ENCODE results near the gene CR1.
"Not testable (repeated sequence)": the region's sequence is repeated elsewhere in the genome, so short reads cannot be mapped to it uniquely, and the experiment has no call there.

Gene CR1

DNA sequence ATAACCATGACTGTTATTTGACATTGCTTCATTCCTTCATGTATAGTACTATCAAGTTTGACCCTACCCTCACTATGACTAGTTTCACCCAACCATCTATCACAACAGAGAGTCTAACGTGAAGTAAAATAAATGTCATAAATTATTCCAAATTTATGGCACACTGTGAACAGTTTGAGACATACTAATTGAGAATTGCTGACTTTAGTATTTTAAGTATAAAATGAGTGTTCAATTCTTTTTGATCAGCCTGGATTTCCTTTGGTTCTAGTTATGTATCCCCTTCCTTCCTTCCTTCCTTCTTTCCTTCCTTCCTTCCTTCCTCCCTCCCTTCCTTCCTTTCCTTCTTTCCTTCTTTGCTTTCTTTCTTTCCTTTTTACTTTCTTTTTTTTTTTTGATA is 14.5 kb downstream of the CR1 start:
- DNase-seq = no peak

DNA sequence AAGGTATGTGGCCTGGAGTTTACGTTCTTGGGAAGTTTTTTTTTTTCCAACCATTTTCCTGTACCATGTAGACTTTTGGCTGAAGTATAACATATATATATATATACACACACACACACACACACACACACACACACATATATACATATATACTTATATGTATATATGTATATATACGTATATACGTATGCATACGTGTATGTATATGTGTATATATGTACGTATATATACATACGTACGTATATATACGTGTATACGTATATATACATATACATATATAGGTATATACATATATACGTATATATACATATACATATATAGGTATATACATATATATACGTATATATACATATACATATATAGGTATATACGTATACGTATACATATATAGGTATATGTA is 18.9 kb downstream of the CR1 start:
- no peak for DNase-seq

DNA sequence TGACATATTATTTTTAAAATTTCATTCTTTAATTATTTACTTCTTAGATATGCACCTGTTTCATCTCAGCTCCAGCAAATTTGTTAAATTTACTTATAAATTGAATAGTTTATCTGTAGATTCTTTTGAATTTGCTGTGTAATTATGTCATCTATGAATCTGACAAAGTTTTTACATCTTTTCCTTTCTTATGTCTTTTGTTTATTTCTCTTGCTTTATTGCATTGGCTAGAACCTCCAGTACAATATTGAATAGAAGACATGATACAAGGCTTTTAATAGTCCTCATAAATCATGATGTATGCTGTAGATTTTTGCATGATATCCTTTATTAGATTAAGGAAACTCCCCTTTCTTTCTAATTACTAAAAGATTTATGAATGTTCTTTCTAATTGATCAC is 20.8 kb downstream of the CR1 start:
- no peak for DNase-seq

DNA sequence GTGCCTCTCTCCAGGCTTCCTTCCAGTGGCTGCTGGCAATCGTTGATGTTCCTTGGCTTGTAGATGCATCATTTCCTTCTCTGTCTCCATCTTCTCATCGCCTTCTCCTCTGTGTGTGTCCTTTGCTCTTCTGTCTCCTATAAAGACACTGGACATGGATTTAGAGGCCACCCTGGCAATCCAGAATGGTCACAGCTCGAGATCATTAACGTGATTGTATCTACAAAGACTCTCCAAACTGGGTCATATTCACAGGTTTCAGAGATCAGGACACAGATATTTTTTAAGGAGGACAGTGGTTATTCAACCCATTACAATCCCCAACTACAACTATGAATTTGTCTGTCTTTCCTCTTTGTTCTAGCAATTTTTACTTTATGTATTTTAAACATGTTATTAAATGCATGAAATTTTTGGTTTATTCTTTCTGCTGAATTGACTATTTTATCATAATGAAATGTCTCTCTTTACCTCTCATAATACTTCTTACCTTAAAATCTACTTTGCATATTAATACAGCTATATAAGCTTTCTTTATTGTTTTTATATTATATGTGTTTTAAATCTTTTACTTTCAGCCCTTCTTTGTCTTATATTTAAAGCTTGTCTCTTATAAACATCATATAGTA is 22.8 kb downstream of the CR1 start:
- DNase-seq = no peak

DNA sequence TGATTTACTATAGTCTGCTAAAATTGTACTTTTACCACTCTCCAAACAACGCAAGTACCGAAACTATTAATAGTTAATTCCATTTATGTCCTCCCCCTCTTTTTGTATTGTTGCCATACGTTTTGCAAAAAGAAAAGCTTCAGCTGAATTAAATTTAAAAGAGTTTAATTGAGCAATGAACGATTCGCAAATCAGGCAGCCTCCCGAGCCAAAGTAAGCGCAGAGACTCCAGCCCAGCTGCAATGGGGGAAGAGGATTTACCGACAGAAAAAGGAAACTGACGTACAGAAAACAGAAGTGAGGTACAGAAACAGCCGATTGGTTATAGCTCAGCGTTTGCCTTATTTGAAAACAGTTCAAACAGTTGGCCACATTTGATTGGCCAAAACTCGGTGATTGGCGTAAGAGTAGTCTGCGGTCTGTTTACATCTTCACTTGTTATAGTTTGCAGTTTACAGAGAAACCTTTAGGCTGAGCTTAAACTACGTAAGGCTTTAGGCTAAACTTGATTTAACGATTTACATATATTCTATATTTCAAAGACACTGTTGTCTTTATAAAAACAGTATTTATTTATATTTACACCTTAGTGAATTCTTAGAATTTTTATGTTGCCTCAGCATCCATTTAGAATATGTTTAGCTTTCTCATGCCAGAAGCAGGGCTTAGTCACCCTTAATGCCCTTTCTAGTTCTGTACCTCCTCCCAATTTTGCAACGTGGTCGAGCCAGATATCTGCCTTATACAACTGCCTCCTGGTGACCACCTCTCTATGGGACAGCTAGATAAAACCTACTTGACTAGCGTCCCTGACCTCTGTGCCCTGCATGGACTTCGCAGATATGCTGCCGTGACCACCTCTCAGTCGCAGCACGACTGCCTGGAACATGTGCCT is 23.8 kb downstream of the CR1 start:
- no peak for DNase-seq

DNA sequence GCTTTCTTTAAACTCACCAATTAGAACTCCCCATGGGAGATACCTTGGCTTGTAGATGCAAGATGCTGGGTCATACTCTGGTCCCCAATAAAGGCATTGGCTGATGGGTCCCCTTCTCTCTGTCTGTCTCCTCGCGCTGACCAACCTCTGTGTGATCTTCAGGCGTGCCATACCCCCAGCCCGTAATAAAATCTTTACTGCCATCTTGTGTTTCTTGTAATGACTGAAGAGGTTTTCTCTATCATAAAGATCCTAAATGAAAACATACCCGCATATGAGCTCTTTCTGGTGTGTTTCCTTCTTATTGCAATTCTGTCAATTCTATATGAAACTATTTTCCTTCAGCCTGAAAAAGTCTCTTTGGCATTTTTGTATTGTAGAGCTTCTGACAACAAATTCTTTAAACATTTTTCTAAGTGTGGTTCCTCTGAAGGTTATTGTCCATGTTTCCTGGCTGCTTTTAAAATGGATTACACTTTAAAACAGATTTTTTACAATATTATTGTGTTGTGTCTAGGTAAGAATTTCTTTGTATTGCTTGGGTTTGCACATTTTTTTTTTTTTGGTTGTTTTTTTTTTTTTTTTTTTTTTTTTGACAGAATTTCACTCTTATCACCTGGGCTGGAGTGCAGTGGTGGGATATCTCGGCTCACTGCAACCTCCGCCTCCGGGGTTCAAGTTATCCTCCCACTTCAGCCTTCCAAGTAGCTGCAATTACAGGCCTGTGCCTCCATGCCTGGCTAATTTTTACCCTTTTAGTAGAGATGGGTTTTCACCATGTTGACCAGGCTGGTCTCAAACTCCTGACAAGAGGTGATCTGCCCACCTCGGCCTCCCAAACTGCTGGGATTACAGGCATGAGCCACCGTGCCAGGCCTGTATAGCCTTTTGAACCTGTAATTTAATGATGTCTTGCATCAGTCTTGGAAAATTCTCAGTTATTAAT is 24.7 kb downstream of the CR1 start:
- DNase-seq = not testable (repeated sequence)

DNA sequence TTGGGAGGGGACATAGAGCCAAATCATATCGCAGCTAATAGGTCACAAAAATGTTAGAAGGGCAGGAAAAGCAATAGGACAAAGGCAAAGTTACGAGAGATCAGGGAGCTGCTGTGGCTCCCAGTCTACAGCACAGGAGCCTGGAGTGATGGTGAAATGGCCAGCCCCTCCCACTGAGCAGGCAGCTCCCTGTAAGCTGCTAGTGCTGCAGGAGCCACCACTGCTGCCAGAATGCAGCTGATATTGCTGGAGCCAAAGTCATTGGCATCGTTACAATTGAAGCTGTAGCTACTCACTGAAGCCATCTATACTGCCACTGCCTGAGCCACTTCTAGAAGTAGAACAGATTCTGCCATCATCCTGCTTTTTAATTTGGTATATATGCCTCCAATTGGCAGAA is 29.3 kb downstream of the CR1 start:
- not testable (repeated sequence) for DNase-seq

DNA sequence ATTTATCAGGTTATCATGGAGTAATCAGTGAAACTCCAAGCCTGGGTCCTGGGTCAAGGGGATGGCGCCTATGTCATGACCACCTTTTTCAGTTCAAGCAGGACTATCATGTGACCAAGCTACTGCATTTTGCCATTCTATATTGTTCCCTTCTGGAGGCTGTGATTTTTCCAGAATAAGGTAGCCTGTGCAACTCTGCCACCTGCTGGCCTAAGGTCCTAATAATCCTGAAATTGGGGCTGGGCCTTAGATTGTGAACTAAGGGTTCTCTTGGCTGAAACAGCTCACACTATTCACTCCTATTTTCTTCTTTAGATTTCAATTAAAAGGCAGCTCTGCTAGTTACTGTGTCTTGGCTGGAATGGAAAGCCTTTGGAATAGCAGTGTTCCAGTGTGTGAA is 32.4 kb downstream of the CR1 start:
- not testable (repeated sequence) for DNase-seq

DNA sequence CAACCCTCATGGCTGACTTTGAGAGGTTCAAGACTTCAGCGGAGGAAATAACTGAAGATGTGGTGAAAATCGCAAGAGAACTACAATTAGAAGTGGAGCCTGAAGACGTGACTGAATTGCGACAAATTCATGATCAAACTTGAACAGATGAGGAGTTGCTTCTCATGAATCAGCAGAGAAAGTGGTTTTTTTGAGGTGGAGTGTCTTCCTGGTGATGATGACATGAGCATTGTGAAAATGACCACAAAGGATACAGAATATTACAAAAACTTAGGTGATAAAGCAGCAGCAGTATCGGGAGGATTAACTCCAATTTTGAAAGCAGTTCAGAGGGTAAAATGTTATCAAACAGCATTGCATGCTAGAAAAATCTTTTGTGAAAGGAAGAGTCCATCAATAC is 40.3 kb downstream of the CR1 start:
- not testable (repeated sequence) for DNase-seq

DNA sequence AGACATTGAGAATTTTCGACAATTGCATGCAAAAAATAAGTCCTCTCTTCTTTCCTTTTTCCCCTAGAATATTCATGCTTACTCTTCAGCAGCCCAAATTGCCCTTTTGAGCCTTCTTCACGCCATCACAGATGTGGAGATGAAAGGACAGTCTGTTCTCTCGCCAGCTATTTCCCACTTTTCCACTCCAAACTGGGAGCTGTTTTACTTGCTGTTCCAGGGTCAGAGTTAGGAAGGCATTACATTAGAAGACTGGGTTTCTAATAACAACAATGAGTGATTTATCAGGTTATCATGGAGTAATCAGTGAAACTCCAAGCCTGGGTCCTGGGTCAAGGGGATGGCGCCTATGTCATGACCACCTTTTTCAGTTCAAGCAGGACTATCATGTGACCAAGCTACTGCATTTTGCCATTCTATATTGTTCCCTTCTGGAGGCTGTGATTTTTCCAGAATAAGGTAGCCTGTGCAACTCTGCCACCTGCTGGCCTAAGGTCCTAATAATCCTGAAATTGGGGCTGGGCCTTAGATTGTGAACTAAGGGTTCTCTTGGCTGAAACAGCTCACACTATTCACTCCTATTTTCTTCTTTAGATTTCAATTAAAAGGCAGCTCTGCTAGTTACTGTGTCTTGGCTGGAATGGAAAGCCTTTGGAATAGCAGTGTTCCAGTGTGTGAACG is 50.9 kb downstream of the CR1 start:
- DNase-seq = not testable (repeated sequence)

DNA sequence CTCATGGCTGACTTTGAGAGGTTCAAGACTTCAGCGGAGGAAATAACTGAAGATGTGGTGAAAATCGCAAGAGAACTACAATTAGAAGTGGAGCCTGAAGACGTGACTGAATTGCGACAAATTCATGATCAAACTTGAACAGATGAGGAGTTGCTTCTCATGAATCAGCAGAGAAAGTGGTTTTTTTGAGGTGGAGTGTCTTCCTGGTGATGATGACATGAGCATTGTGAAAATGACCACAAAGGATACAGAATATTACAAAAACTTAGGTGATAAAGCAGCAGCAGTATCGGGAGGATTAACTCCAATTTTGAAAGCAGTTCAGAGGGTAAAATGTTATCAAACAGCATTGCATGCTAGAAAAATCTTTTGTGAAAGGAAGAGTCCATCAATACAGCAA is 58.9 kb downstream of the CR1 start:
- not testable (repeated sequence) for DNase-seq

DNA sequence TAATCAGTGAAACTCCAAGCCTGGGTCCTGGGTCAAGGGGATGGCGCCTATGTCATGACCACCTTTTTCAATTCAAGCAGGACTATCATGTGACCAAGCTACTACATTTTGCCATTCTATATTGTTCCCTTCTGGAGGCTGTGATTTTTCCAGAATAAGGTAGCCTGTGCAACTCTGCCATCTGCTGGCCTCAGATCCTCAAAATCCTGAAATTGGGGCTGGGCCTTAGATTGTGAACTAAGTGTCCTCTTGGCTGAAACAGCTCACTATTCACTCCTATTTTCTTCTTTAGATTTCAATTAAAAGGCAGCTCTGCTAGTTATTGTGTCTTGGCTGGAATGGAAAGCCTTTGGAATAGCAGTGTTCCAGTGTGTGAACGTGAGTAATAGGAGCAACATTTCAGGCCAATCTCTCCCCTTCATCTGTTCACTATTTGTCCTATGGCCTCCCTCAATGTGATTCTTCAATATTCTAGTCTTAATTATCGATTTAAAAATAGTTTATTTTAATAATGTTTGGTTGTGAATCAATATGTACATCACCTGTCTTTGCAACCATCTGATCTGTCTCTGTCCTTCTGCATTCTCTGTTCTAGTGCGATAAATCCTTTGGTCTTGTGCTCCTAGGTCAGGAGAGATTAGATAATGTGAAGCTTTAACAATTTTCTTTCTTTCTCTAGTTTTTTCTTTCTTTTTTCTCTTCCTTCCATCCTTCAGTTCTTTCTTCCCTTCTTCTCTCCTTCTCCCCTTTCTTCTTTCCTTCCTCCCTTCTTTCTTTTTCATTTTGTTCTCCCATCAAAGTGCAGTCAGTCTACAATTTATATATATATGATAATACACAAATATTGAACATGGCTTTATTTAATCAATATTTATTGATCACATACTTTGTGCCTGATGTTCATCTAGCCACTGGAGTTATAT is 69.8 kb downstream of the CR1 start:
- DNase-seq = peak in 1 of 2 experiments; percentile 35

DNA sequence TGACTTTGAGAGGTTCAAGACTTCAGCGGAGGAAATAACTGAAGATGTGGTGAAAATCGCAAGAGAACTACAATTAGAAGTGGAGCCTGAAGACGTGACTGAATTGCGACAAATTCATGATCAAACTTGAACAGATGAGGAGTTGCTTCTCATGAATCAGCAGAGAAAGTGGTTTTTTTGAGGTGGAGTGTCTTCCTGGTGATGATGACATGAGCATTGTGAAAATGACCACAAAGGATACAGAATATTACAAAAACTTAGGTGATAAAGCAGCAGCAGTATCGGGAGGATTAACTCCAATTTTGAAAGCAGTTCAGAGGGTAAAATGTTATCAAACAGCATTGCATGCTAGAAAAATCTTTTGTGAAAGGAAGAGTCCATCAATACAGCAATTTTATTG is 76.0 kb downstream of the CR1 start:
- not testable (repeated sequence) for DNase-seq

DNA sequence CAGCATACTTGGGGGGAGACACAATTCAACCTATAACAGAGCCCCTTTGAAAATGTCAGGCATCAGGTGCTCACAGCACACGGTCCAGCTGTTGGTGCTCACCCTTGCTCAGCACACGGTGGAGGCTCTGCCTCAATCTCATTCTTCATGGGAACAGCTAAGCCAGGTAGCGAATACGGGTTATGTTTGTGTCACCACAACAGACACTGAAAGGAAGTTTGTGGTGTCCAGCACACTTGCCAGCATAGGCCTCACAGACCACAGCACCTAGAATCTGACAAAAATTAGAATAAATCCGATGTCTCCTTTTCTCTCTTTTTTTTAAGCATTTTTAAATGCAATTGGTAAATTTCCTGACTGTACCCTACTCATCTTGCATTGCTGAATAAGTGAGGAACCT is 77.1 kb downstream of the CR1 start:
- not testable (repeated sequence) for DNase-seq

DNA sequence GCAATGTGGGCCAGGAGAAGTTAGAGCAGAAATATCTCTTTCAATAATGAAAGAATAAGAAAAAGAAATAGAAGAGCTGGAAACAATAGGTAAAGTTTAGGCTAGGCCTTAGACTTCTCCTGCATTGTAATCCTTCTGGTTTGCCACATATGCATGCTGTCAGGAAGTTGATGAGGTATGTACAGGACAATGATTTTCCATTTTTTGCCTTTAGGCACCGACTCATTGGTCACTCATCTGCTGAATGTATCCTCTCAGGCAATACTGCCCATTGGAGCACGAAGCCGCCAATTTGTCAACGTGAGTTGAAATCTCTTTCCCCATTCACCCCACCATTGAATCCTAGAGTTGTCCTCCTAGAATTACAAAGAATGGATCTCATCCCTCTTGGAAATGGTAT is 79.4 kb downstream of the CR1 start:
- not testable (repeated sequence) for DNase-seq

DNA sequence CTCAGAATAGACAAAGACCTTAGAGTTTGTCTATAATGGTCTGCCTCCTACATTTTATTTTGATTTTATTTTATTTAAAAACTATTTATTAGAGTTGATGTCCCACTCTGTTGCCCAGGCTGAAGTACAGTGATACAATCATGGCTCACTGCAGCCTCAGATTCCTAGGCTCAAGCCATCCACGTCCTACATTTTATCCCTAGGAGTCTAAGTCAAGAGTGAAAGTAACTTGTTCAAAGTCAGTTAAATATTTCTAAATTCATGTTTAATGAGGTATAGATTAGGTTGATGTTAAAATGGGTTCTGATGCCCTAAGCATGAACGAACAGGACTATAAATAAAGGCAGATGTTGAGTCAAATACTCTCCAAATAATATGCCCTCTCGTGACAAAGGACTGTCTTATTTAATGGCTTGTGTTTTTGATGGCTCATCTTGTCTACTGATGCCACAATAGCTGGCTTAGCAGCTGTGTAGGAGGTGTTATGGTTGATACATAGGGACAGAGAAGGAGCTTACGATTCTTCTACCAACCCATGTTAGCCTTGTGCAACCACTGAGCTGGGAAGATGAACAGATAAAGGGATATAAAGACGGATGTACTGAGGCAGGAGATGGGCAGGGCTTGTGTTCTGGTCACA is 83.0 kb downstream of the CR1 start:
- no peak for DNase-seq

DNA sequence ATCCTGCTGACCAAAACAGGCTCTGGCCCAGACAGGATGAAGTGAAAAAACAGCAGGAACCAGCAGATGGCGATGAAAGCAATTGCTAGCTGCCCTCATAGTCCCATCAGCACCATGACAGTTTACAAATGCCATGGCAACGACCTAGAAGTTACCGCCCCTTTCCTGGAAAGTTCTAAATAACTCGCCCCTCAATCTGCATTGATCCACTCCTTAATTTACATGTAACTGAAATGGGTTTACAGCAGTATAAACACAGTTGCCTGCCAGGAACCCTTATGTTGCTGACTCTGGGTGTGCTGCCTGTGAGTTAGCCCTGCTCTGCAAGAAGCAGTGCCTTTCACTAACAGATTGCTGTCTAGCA is 83.5 kb downstream of the CR1 start:
- peak; percentile 36 to 52 for DNase-seq

DNA sequence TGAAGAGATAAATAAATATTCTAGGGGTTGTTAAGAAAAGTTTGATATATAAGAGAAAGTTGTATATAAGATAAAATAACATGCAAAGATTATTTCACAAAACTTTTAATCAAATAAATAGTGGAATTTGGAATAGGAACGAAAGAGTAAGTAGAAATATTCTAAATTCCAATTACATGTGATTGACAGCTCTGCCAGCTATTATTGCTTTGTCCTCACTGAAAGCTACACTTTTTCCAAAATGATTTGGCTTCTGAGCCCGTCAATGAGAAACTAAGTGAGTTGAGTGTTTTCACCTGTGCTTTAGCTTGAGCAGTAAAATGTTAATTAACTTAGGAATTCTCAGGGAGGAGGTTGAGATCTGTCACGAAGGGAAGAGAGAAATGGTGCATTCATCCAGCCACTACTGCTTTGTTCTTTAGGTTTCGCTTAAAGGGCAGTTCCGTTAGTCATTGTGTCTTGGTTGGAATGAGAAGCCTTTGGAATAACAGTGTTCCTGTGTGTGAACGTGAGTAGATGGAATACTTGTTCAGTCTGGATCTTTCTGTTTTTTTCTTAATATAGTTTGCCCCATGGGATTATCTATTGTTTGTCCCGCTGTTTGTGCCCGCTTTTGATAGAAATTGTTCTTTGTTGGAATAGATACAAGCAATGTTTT is 85.7 kb downstream of the CR1 start:
- DNase-seq = no peak

DNA sequence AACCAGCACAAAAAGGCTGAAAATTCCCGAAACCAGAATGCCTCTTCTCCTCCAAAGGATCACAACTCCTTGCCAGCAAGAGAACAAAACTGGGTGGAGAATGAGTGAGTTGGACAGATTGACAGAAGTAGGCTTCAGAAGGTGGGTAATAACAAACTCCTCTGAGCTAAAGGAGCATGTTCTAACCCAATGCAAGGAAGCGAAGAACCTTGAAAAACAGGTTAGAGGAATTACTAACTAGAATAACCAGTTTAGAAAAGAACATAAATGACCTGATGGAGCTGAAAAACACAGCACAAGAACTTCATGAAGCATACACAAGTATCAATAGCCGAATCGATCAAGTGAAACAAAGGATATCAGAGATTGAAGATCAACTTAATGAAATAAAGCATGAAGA is 93.5 kb downstream of the CR1 start:
- not testable (repeated sequence) for DNase-seq

DNA sequence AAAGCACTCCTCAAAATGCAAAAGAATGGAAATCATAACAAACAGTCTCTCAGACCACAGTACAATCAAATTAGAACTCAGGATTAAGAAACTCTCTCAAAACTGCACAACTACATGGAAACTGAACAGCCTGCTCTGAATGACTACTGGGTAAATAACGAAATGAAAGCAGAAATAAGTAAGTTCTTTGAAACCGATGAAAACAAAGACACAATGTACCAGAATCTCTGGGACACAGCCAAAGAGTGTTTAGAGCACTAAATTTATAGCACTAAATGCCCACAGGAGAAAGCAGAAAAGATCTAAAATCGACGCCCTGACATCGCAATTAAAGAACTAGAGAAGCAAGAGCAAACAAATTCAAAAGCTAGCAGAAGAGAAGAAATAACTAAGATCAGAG is 95.2 kb downstream of the CR1 start:
- not testable (repeated sequence) for DNase-seq

Data from Kasumi-1 (cell line).